Natural killer cell (primary cell): Measurements from ENCODE around the gene GRB10. TPM values are rescaled to one million over a fixed set of nuclear protein-coding genes. Genes with fewer than 3 reads are reported as not detected.

ENCODE experiments used
- ATAC-seq, 3 donors: fragments of 150-1000 bp in 2 of 3; fragments of 200-7000 bp in 1 of 3; cut with Tn5 transposase; 1 replicate in 1 of 3; 2 replicates in 2 of 3; pipeline ENCODE4 v1.10.0; 2021; ENCODE audit warnings: mild to moderate bottlenecking in 2 of 3, moderate library complexity in 2 of 3
- DNase-seq, 2 donors: peaks; one replicate each; pipeline versions ENCODE4 v3.0.0 to v3.0.0-alpha.2; 2013 to 2021; ENCODE audit warnings: mixed read lengths in 1 of 2
- H3K27ac ChIP-seq: one replicate; pipeline ENCODE4 v1.5.1; 2013; ENCODE audit warnings: mild to moderate bottlenecking, low read length
- H3K27me3 ChIP-seq: one replicate; pipeline ENCODE4 v1.6.1; 2013; ENCODE audit warnings: low read length; ENCODE audit not compliant: control insufficient read depth, insufficient read depth
- H3K36me3 ChIP-seq: one replicate; pipeline ENCODE4 v1.6.1; 2013; ENCODE audit warnings: low read length; ENCODE audit not compliant: control insufficient read depth, insufficient read depth
- H3K4me1 ChIP-seq: one replicate; pipeline ENCODE4 v1.6.1; 2013; ENCODE audit warnings: low read length; ENCODE audit not compliant: control insufficient read depth, insufficient read depth
- H3K4me3 ChIP-seq: one replicate; pipeline ENCODE4 v1.5.1; 2013; ENCODE audit warnings: low read length
- H3K9me3 ChIP-seq: one replicate; pipeline ENCODE4 v1.6.1; 2013; ENCODE audit warnings: low read length; ENCODE audit not compliant: control insufficient read depth, insufficient read depth
- H3K27ac Mint-ChIP-seq, 2 donors: one replicate each; pipeline ENCODE4 v1.8.0; 2022; ENCODE audit warnings: mild to moderate bottlenecking in 2 of 2, mixed read lengths in 2 of 2, moderate library complexity in 1 of 2
- H3K27me3 Mint-ChIP-seq, 2 donors: one replicate each; pipeline ENCODE4 v1.8.0; 2022; ENCODE audit warnings: low read depth in 2 of 2, mixed read lengths in 2 of 2
- H3K36me3 Mint-ChIP-seq: one replicate; pipeline ENCODE4 v1.8.0; 2022; ENCODE audit warnings: mixed read lengths
- H3K4me1 Mint-ChIP-seq, 2 donors: one replicate each; pipeline ENCODE4 v1.8.0; 2022; ENCODE audit warnings: mixed read lengths in 2 of 2
- H3K4me3 Mint-ChIP-seq: one replicate; pipeline ENCODE4 v1.8.0; 2022; ENCODE audit warnings: mild to moderate bottlenecking, moderate library complexity, mixed read lengths
- H3K9me3 Mint-ChIP-seq, 2 donors: one replicate each; pipeline ENCODE4 v1.8.0; 2022; ENCODE audit warnings: mixed read lengths in 2 of 2
- WGBS: methylation state at CpG from one replicate; pipeline ENCODE4 v1.1.7; 2013; ENCODE audit warnings: missing lambda C conversion rate; ENCODE audit not compliant: insufficient coverage; 5-methylcytosine and 5-hydroxymethylcytosine counted together
- intact Hi-C: fragments of 100-400 bp; cut with micrococcal nuclease; formaldehyde crosslinking; loops from one replicate; pipeline ENCODE4 v1.14.2; 2022
- total RNA-seq, 4 donors: library from RNA; stranded (reverse); fragments of 120-200 nt in 1 of 4; gene quantifications; one replicate each; pipeline versions ENCODE4 v1.2.3 to v1.2.4, GENCODE V29; 2013 to 2022
- TF ChIP-seq, protein P1 (sequence below): fragments of 200-600 bp; IDR thresholded peaks from one replicate; pipeline ENCODE4 v1.8.0; 2022; ENCODE audit warnings: antibody characterized with exemption

The GRB10 gene
- total RNA-seq, 3 donors from 2014 or later (not counting 1 experiment from before 2014, with no cell fraction given), result 0.16 to 24.4 (median 1.4) TPM

DNA sequence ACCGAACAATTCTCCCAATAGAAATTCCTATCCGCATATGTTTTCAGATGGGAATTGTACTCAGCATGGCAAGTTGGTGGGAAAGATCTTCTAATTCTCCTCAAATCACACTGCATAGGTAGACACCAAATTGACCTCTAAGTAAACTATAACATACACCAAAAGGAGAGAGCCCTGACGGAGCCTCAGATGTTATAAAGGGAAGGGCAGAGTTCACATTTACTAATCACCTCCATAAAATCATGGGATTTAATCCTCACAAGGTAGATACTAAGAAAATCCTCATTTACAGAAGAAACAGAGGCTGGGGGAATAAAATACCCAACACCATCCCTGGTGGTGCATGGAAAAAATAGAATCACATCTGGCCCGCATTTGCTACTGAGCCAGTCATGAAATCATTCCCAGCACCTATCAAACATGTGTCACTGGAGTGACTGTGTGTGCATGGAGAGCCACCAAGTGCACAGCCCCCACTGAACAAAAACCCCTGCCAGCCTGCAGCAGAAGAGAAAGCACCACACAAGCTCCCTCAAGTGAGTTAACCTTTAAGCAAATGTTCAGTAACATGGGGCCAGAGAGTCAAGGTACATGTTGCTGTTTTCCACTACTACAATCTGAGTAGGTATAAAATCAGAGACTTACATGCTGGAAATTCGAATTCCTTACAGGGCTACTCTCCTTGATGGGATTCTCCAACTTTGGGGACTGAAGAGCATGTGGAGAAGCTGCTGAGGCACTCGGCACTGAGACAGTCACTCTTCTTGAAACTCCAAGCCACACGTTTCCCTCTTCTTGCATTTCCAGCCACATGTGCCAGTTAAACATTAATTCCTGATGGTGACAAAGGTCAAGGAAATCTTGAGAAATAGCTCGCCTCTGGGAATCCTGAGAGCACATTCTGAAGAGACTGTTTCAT lies 217.8 kb downstream of the GRB10 start, which contains the start of gene DDC:
Gene DDC, minus strand, starts transcription at position 766 of the 919 bp plus-strand sequence. CDS start 21,320 bp downstream, outside the sequence.
- TF ChIP-seq, protein P1, sequence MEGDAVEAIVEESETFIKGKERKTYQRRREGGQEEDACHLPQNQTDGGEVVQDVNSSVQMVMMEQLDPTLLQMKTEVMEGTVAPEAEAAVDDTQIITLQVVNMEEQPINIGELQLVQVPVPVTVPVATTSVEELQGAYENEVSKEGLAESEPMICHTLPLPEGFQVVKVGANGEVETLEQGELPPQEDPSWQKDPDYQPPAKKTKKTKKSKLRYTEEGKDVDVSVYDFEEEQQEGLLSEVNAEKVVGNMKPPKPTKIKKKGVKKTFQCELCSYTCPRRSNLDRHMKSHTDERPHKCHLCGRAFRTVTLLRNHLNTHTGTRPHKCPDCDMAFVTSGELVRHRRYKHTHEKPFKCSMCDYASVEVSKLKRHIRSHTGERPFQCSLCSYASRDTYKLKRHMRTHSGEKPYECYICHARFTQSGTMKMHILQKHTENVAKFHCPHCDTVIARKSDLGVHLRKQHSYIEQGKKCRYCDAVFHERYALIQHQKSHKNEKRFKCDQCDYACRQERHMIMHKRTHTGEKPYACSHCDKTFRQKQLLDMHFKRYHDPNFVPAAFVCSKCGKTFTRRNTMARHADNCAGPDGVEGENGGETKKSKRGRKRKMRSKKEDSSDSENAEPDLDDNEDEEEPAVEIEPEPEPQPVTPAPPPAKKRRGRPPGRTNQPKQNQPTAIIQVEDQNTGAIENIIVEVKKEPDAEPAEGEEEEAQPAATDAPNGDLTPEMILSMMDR, result no peak
- Histone ChIP-seq H3K36me3 (no peaks in the 10 kb centered on the region), H3K27ac (no peak within 1 kb of the TSS), H3K9me3 (no peaks in the 10 kb centered on the region), H3K27me3 (no peaks in the 10 kb centered on the region), H3K4me1 (no peaks in the 10 kb centered on the region), H3K4me3 (no peak within 1 kb of the TSS)
- Mint-ChIP-seq H3K27ac (no peak within 1 kb of the TSS), H3K9me3 (no peaks in the 10 kb centered on the region), H3K4me3 (no peak within 1 kb of the TSS), H3K36me3 (no peaks in the 10 kb centered on the region), H3K4me1 (no peaks in the 10 kb centered on the region), H3K27me3 (peaks cover 8 to 14% of the 10 kb centered on the region in 2 donors)
- intact Hi-C loops, result no loop called here
- no peak for DNase-seq
- 76% methylated on average over 7 of the region's 8 CpGs for WGBS
- ATAC-seq, result no peak

DNA sequence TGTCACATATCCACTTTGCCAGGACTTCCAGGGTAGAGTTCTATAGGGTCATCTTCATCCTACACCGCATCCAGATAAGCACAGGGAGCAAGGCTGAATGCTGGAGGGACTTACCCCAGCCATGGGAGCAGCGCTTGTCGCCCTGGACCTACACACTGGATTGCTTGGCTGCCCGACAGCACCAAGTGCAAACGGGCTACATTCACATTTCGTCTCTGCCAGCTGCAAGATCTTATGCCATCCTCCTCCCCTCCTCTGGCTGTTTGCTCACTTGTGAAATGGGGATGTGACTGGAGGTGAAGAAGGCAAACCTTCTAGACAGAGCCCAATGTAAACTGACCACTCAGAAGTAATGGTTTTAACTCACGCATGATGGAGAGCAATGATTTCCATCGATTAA lies 218.5 kb downstream of the GRB10 start:
- no peak overlapping the region for H3K27ac Mint-ChIP-seq
- no peaks in the 10 kb centered on the region for H3K9me3 Mint-ChIP-seq
- WGBS, result 97% methylated on average over 8 of the region's 8 CpGs
- H3K4me1 Mint-ChIP-seq, result no peaks in the 10 kb centered on the region
- no peaks in the 10 kb centered on the region for H3K4me1 ChIP-seq
- no peak overlapping the region for H3K4me3 Mint-ChIP-seq
- TF ChIP-seq, protein P1, result no peak
- no peaks in the 10 kb centered on the region for H3K27me3 ChIP-seq
- H3K9me3 ChIP-seq, result no peaks in the 10 kb centered on the region
- no peak overlapping the region for H3K27ac ChIP-seq
- no peaks in the 10 kb centered on the region for H3K36me3 Mint-ChIP-seq
- intact Hi-C loops, result no loop called here
- H3K4me3 ChIP-seq, result no peak overlapping the region
- no peaks in the 10 kb centered on the region for H3K36me3 ChIP-seq
- ATAC-seq (no peak), DNase-seq (no peak)
- H3K27me3 Mint-ChIP-seq, result peaks cover 6 to 14% of the 10 kb centered on the region in 2 donors

DNA sequence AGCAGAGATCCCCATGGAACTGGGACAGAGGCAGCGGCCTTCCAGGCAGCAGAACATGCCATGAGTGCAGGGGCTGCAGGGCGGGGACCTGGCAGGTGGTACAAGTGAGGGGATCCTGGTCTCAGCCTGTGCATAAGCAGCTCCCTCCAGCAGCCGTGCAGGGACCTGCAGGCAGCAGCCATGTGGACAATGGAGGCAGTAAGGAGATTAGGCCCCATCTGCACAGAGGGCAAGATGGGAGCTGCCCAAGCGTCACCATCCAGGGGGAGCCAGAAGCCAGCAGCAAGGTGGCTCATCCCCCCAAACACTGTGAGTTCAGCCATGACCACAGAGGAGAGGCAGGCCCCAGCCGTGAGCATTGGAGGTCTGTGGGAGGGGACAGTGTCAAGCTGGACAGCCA lies 220.6 kb downstream of the GRB10 start:
- H3K27ac ChIP-seq, result no peak overlapping the region
- no peaks in the 10 kb centered on the region for H3K9me3 ChIP-seq
- Mint-ChIP-seq H3K27me3 (peaks cover 12 to 25% of the 10 kb centered on the region in 2 donors), H3K4me1 (no peaks in the 10 kb centered on the region), H3K9me3 (no peaks in the 10 kb centered on the region), H3K36me3 (no peaks in the 10 kb centered on the region), H3K27ac (no peak overlapping the region), H3K4me3 (no peak overlapping the region)
- DNase-seq (no peak), ATAC-seq (peak in 1 of 3 donors; percentile 23)
- TF ChIP-seq, protein P1, result no peak
- 85% methylated on average over 5 of the region's 5 CpGs for WGBS
- no peaks in the 10 kb centered on the region for H3K36me3 ChIP-seq
- H3K4me3 ChIP-seq, result no peak overlapping the region
- no peaks in the 10 kb centered on the region for H3K27me3 ChIP-seq
- H3K4me1 ChIP-seq, result no peaks in the 10 kb centered on the region
- intact Hi-C loops, result no loop called here
